HG02852 (cell line): ENCODE results near the gene ALOX5.

Experiments
- ATAC-seq: cut with Tn5 transposase; IDR thresholded peaks from one replicate; pipeline ENCODE4 v1.9.1; 2021; ENCODE audit warnings: mild to moderate bottlenecking, moderate library complexity; ENCODE audit not compliant: unreplicated experiment

Gene ALOX5

GRCh38 chr10:45441239-45442190, 67.5 kb downstream of the ALOX5 start:
- no peak for ATAC-seq

- no peak for ATAC-seq
Observed at GRCh38 chr10:45442251-45442650, 68.2 kb downstream of the ALOX5 start.

- no peak for ATAC-seq
Observed at GRCh38 chr10:45442662-45443061, 68.6 kb downstream of the ALOX5 start.

- ATAC-seq, result no peak
Observed at GRCh38 chr10:45443101-45444009, 69.3 kb downstream of the ALOX5 start.

DNA sequence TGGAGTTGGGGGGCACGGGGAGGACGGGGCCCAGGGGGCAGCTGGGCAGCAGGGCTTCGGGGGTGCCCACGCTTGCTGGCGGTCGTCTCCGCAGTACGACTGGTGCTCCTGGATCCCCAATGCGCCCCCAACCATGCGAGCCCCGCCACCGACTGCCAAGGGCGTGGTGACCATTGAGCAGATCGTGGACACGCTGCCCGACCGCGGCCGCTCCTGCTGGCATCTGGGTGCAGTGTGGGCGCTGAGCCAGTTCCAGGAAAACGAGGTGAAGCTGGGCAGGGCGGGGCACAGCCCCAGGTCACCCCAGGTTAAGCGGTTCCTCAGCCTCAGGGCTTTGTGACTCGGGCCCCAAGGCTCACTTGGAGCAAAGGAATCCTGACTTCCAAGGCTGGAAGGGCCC, 70.0 kb downstream of the ALOX5 start:
- ATAC-seq, result no peak

- no peak for ATAC-seq
Observed at GRCh38 chr10:45444976-45445898, 71.2 kb downstream of the ALOX5 start.

- ATAC-seq, result no peak
Observed at GRCh38 chr10:45446858-45447257, 72.8 kb downstream of the ALOX5 start.

DNA sequence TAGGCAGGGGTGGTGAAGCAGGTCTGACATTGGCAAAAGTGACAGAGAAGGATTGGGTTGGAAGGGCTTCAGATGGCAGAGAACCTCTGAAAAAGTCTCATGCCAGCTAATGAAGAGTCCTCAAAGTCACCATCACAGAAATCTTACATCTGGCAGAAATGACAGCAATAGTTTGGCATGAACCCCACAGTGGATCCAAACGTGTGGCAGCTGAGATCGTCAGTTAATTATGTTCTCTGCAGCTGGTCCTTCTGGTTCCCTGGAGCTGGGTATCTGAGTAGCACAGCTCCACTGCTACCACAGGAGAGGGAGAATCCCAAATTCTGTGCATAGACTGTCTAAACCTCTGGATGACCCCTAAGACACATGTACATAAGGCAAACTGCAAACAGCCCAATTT, 73.4 kb downstream of the ALOX5 start:
- no peak for ATAC-seq

DNA sequence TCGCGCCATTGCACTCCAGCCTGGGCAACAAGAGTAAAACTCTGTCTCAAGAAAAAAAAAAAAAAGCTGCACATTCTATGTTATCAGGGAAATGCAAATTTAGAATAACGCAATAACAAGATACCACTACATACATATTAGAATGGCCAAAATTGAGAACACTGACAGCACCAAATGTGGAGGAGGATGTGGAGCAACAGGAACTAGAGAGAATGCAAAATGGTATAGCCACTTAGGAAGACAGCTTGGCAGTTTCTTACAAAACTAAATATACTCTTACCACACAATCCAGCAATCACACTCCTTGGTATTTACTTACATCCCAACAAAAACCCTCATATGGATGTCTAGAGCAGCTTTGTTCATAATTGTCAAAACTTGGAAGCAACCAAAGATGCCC, 76.8 kb downstream of the ALOX5 start:
- no peak for ATAC-seq

- no peak for ATAC-seq
Observed at GRCh38 chr10:45451407-45451806, 77.4 kb downstream of the ALOX5 start.

DNA sequence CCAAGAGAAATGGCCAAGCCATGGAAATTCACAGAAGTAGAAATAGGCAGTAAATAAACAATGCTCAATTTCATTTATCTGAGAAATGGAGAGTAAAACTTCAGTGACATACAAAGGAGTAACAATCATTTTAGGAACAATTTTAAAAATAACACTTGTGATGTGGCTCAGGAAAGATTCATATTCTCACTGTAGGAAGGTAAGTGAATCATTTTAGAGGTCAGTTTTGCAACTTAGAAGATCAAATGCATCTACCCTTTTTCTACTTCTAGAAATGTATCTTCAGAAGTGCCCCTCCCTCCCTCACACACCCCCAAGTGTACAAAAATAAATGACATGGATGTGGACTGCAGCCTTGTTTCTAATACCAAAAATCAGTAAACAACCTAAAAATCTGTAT, 78.3 kb downstream of the ALOX5 start:
- no peak for ATAC-seq

DNA sequence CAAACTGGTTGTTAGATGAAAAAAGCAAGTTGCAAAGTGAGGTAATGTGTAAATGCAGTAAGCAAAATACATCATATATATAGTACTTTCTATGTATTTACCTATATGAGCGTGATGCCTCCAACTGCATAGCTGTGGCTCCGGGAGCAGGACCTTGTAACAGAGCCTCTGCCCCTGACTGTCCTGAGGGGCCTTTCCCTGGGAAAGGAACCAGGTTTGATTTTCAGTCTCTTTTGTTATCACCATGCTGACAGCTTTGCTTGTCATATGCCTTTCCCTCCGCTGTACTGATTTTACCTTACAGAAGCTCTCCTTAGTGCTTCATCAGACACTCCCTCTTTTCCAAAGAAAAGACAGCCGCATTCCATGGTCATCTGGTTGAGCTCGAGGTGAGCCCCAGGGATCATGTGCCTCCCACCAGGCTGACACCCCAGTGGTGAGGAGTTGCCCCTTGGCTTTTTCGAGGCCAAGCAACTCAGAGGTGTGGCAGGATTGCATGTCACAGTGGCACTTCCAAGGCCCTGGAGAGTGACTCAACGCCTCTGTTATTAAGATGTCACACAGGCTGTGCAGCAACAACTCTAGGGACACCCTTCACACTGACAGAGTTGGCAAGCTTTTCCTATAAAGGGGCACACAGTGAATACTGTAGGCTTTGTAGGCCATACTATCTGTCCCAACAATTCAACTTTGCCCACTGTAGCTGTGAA, 78.9 kb downstream of the ALOX5 start:
- ATAC-seq, result no peak

GRCh38 chr10:45453639-45454255, 79.7 kb downstream of the ALOX5 start:
- ATAC-seq, result no peak

DNA sequence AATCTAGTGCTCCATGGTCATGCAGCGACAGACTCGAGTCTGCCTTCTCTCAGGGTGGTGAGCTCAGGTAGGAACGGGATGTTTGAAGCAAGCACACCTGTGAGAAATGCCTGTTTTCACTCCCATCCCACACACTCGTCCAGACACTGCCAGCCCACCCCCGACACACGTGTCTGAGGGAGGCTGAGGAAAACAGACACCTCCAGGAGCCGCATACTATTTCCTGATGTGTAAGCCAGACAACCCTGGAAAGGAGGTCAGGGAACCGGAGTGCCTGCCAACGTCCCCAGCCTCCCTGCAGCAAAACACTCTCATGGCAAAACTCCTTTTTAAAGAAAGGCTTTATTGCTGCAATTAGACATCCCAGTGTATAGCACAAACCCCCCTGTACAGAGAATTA, 80.2 kb downstream of the ALOX5 start:
- ATAC-seq, result no peak

DNA sequence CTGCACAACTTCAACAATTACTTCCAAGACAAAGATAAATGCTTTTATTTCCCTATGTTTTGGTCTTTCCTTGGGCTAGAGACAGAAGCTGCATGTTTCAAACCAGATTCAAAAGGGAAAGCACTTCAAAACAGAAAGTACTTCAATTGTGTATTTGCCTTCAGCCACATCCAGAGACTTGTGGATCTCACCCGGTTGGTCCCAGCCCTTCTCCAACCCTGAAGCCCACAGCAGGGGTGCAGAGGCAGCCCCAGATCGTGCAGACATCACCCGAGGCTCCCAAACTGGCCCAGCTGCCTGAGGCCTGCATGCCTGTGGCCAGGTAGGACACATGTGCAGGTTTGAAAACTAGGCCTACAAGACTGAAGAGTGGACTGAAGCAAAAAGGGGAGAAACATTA, 80.8 kb downstream of the ALOX5 start:
- no peak for ATAC-seq

DNA sequence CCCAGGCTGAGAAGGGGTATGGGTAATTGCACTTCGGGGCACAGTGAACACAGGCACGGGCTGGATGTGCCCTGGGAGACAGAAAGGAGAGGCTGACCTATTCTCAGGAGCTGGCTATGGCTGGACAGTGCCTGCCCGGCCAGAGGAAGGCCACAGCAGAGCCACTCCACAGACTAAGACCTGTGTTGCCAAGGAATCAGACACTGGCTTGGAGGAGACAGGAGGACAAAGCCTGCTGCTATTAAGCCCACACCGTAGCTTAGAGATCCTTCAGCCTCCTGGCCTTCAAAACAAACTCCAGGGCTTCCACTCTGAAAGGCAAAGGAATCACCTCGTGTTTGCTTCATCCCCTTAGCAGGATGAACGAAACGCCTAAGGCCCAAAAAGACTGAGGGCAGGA, 82.2 kb downstream of the ALOX5 start:
- ATAC-seq, result no peak

GRCh38 chr10:45456822-45457221, 82.8 kb downstream of the ALOX5 start:
- no peak for ATAC-seq

GRCh38 chr10:45457487-45457886, 83.5 kb downstream of the ALOX5 start:
- ATAC-seq, result no peak

DNA sequence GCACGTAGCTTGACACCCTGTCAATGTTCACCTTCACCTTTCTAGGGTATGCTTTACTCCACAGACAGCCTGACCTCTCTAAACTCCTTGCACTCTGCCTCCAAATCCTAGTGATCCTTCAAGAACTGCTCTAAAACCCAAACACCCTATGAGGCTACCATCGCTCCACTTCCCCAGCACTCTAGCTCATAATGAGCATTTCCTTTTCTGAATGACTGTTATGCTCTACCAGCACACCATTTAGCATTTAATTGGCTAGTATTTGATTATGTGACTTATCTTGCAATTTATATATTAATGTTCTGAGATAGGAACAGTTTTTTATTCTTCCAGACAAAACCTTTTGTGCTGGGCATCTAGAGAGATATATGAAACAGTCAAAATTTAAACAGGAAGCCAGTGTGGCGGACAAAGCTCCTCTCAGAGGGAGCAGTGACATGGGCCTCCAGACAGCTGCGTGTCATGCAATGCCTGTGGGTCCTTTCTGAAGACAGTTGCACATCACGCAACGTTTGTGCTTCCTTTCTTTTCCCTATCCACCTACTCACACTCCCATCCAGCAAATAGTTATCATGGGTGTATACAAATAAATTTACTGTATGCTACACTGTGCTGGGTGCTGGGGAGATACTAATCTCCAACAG, 86.3 kb downstream of the ALOX5 start:
- ATAC-seq, result peak; percentile 46
